HG03354 (cell line): ENCODE measurements around the gene HPF1.
"Not testable (repeated sequence)": the region's sequence is repeated elsewhere in the genome, so short reads cannot be mapped to it uniquely, and the experiment has no call there.

Experiments
- ATAC-seq: cut with Tn5 transposase; IDR thresholded peaks from one replicate; pipeline ENCODE4 v1.9.1; 2021; ENCODE audit warnings: mild to moderate bottlenecking; ENCODE audit not compliant: unreplicated experiment, poor library complexity, severe bottlenecking

HPF1 gene

DNA sequence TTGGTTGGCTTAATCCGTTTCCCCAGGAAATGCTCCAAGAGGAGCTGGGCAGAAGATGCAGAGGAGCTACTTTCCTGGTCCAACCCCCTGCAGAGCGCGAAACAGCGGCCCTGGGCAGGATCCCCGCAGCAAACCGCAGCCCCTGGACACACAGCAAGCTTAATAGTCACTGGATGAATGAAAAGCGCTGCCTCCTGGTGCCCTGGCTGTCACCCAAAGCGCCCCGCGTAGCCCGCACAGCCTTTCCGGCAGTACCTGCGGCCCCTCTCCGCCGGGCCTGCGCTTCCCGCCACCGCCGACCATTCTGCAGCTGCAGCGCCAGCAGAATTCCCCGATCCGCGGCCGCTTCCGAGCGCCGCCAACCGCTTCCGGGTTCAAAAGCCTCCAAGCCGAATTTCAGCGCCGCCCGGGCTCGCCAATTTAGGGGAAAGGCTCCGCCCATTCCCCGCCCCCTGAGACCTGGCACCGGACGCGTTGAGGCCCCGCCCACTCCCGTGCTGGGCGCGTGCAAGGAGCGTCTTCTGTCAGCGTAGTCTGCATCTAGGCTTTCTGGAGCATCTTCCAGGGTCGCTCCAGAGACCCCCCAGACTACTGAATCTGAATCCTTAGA, at the start of gene HPF1:
TSS of gene HPF1 (minus strand) at position 370 of the 610 bp plus-strand sequence. CDS start at position 303, 67 bp downstream.
- peak; percentile 98 for ATAC-seq

DNA sequence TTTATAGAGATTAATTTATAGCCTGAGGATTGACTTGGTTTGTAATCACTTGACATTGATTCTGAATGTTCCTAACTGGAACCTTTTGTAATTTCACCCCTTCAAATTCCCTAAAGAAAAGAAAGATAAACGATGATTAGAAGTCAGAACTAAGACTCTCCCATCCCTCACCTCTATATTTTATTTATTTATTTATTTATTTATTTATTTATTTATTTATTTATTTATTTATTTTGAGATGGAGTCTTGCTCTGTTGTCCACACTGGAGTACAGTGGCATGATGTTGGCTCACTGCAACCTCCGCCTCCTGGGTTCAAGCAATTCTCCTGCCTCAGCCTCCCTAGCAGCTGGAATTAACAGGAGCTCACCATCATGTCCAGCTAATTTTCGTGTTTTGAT, 49.0 kb upstream of the HPF1 start:
- ATAC-seq: not testable (repeated sequence)

DNA sequence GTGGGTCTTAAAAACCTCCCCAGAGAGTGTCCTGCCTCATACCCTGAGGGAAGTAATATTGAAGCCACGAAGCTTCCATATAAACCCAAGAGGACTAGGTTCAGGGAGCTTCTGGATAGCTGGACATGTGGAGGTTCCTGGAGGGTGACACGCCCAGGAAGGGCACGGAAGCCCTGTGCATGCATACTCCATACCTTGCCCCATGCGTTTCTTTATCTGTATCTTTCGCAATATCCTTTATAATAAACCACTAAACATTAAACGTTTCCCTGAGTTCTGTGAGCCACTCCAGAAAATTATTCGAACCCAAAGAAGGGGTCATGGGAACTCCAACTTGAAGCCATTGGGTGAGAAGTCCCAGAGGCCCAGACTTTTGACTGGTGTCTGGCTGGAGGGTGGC, 45.7 kb upstream of the HPF1 start:
- ATAC-seq: no peak

DNA sequence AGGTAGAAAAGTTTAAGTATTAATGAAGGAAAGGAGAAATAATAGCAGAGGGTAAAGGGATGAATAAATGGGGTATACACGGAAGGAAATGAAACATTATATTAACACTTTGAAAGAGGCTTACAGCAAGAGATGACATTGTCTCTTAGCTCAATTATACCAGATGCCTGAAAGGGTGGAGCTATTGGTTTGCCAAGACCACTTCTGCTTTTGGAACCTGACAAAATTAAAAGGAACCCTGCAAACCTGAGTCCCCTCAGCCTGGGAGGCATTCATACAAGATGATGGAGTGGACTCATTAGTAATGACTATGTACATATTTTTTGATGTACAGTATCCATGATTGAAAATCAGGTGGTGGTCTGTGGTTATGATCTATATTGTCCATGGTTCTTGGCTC, 45.1 kb upstream of the HPF1 start:
- no peak for ATAC-seq

DNA sequence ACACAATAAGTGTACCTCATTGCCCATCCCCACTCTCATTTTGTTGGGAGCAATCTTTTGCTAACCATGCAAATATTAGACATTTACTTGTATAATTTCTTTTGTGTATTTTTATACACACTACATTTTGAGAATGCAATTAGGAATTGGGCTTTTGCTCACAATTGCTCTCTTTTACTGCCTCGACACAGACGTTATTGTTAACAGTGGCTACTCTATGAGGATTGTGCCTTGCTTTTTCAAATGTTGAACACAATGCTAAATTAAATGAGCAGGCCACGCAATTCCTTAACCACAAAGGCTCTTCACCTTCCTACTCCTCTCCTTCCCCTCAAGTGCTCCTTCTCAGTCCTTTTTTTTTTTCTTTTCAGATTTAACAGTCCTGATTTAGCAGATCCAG, 42.8 kb upstream of the HPF1 start:
- no peak for ATAC-seq

DNA sequence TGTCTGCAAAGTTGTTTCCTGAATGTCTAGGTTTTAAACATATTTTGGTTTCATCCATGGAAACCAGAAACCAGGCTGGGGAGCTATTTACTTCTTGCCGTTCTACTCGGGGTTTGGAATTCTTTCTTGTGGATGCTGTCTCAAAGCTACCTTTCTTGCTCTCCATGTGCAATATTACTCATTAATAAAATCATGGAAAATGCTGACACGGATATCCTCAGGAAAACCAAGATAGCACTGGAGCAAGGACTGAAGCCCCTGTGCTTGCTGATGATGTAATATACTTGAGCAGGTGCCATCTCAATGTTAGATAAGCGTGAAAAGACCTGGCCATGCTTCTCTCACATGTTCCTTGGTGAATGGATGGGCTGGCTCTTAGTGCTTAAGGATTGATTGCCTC, 41.5 kb upstream of the HPF1 start:
- ATAC-seq: no peak

DNA sequence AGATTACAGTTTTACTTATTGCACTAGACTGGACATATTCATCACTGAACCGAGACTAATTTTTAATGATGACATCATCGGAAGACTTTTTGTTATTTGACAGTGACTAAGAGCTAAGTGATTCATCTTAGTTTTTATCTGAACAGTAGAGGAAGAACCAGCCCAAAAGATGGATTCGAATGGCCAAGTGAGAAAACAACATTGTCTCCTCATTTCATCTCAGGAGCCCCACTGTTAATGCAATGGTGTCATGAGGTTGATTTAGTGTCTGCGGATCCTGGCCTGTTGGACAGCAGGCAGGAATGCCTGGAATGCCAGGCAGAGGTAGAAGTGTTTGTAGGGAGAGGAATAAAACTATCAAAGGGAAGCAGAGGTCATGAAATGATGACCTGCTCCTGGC, 37.8 kb upstream of the HPF1 start:
- no peak for ATAC-seq

DNA sequence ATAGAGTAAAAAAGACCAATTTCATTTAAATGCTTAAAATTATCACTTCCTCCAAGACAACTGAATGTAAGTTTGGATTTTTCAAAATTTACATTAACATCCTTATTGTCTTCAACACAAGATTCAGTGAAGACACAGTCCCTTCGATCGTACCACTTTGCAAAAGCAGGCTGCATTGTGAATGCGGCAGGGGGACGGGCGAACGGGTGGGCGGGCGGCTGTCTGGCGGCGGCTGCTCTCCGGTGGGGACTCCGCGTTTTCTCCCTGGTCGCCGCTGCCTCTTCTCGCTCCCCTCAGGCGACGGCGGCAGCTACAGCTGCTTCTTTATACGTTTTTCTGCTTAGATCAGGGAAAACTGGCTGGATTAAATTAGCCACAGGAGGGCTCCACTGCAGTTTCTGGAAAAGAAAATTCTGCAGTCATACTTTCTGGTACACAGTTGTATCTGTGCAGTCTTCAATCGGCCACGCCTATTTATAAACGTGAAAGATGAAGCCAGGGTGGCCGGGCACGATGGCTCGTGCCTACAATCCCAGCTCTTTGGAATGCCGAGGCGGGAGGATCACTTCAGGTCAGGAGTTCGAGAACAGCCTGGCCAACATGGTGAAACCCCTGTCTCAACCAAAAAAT, 33.9 kb upstream of the HPF1 start:
- ATAC-seq: no peak

DNA sequence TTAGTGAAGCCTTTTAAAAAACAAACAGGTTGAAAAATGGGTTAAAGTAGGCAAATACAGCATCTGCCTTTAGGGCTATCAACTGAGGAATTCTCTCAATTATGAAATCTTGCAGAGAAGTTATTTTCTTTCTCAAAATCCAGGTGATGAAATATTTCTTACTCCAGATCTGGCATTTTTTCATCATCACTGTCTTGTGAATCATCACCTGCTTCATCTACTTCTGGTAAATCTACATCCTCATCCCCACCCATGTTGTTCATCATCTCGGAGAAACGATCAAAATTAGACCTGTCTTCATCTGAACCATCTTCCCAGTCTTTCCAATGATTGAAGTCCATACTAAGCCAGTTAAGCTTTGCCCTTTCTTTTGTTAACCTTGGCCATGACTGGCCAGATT, 33.3 kb upstream of the HPF1 start:
- no peak for ATAC-seq

DNA sequence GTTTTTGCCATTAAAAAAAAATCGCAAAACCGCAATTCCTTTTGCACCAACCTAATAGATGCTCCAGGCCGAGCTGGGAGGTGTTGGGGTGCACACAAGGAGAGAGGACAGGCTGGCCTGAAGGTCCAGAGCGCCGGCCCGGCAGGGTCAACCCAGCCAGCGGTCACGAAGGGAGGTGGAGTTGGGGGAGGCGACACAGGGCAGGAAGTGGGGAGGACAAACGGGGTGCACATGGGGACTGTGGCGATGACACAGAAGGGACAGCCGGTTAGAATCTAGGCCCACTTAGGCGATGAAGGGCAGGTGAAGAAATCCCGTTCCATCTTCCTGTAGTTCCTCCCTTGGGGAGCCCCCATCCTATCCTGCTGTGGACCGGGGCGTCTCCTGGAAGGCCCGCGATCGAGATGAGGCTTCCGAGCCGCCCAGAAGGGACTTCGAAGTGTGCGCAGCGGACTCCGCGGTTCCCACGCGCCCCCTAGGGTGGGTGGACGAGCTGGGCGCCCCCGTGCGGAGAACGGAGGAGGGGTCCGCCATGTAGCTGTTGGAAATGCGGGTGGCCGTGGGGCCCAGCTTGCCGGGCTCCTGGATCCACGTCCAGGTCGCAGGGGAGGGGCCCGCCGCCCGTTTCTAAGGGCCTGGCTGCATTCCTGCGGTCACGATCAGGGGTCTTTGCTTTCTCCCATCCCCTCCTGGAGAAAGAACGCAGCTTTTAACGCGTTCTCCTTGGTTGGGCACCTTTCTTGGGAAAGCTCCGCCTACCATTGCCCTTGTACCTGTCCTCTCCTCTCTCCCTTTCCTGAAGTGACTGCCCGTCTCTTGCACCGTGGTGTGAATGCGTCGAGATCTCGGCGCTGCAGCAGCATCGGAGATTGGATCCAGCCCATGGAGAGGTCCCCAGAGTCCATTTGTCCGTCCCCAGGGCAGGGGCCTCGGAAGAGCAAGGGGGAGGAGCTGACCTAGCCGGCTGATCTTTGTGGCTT, 17.0 kb upstream of the HPF1 start:
- no peak for ATAC-seq

DNA sequence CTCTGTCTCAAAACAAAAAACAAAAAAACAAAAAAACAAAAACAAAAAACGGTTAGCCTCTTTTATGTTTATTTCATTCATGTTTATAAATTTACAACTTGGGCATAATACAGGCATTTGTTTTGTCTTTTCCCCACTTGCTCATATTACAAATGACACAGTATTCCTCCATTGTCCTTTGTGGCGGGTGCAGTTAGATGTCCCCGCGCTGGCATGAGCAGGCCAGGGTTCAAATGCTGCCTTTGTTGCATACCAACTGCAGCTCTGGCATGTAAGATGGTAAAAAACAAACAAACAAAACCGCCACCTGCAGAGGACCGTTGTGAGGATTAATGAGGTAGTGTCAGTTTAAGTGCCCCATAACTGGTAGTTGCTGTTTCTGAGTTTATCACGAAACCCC, 16.1 kb upstream of the HPF1 start:
- no peak for ATAC-seq

DNA sequence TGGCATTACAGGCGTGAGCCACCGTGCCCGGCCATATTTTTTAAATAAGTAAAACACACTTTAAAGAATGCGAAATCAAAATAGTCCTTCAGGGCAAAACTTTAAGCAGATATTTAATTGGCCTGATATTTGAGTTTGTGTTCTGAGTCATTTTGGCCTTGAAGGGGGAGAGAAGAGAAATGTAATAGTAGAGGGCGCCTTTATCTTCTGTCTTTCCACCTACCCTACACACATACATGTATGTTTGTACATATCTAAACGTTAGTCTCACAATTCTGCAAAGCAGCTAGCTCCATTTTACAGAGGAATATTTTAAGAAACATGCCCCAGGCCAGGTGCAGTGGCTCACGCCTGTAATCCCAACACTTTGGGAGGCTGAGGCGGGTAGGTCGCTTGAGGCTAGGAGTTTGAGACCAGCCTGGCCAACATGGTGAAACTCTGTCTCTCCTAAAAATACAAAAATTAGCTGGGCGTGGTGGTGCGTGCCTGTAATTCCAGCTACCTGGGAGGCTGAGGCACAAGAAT, 13.9 kb upstream of the HPF1 start:
- not testable (repeated sequence) for ATAC-seq

DNA sequence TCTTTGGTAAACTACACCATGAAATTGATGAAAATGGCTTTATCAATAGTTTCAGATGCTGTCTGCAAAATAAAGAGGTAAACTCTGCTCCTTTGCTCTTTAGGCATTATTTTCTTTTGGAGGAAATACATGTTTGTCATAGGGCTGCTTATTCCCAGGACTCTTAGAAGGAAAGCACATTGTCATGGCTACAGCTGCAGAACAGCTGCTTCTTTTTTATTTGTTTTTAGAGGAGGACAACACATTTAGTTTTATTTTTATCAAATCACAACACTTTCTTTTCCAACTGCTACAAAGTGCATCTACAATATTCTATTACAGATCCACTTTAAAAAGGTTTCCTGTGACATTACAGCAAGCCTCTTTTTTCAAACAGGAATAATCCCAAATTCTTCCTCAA, 12.7 kb upstream of the HPF1 start:
- ATAC-seq: no peak

DNA sequence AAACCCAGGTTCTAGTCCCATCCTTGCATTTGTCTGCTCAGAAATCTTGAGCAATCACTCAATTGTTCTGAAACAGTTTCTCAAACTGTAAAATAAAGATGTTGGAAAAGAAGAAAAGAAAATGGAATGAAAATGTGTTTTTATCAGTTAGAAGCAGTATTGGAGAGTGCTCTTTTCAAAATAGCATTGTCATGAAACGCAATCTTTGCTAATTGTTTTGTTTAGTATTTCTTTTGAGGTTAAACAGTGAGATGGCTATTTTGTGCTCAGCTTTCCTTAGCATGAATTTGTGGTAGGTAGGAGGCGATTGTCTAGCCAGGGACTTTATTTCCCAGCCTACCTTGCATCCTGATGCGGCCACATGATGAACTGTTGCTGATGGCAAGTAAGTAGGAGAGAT, 10.6 kb upstream of the HPF1 start:
- no peak for ATAC-seq

DNA sequence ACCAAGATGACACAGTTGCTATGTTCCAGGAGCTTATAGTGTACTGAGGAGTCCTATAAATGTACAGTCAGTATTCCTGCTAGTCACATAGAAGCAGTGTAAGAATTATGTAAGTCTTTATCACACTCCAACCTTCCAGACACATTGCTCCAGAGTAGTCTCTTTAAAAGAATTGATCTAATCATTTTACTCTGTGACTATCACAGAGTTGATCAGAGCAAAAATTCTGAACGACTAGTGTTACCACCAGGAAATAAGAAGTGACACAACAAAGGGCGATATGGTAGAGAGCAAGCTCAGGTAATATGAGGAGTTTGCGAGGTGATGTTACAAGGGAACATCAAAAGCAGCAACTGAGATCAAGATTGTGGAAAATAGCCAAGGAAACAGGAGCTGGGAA, 9.0 kb upstream of the HPF1 start:
- ATAC-seq: no peak

DNA sequence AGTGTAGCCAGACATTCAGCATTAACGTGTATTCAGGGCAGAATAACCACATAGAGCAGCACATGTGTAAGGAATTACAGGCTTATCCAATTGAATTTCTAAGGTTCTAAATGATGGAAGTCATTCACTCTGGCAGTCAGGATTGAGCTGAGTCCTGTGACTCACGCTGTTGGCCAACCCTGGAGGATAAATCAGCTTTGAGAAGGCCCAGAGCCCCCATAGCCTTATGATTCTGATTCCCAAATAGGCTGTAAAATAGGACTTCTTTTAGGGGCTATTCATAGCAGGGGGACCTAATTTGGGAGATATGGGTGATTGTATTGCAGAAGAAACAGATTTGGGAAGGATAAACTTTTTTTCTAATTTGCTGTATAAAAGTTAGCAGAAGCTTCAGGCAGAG, 8.1 kb upstream of the HPF1 start:
- ATAC-seq: no peak

DNA sequence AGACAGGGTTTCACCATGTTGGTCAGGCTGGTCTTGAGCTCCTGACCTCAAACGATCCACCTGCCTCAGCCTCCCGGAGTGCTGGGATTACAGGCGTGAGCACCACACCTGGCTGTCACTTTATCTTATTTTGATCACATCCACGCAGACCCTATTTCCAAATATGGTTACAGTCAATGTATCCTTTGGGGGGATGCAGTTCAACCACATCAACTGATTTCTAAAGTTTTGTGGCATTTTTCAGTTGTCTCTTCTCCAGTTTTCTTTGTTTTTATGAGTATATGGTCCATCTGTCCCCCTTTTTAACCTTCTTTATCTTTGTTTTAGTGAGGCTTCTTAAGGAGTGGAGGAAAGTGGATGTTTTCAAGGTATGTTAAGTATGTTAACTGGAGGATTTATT, 4.1 kb upstream of the HPF1 start:
- no peak for ATAC-seq

DNA sequence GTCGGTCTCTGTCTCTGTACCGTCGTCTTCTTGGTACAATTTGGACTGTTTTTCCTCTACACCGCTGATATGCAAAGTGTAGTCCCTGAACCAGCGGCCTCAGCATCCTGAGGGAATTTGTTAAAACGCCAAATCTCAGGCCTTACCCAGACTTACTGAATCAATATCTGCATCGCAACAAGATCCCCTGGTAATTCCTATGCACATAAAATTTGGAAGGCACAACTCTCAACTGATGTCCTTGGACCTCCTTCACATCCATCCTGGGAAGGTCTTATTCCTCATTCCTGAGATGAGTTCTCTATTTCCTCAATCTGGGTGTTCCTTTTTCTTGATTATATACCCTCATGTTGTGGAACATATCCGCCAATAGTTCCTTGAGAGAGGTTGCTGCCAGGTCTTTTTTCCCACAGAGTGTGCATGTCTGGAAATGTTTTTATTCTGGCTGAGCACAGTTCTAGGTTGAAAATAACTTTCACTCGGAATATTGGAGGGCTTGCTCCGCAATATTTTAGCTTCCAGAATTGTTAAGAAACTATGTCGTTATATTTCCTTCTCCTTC, 738 bp upstream of the HPF1 start:
- no peak for ATAC-seq

DNA sequence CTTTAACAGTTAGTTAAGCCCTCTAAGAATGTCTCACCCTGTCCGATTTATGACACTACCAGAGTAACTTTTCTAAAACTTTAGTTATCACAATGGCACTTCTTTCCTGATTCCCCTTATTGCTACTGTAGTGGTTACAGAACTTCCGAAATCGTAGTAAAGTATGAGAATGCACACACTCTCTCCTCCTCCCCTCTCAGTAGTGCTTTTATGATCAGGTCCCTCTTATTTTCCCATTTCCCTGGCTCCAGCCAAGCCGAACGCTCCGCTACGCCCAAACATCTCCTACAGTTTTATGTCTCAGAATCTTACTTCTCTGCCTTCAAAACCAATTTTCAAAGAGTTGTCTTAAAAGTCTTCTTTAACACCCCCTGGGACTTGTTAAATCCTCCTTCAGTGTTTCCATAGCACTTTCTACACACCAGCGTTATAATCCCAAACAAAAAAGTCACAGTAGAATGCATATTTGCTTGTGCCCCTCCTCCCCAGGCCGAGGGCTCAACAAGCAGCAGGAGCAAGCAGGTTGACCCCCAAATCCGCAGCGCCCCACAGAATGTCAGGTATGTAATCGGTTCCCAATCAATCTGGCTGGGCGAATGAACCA, 671 bp downstream of the HPF1 start:
- peak; percentile 8 for ATAC-seq

DNA sequence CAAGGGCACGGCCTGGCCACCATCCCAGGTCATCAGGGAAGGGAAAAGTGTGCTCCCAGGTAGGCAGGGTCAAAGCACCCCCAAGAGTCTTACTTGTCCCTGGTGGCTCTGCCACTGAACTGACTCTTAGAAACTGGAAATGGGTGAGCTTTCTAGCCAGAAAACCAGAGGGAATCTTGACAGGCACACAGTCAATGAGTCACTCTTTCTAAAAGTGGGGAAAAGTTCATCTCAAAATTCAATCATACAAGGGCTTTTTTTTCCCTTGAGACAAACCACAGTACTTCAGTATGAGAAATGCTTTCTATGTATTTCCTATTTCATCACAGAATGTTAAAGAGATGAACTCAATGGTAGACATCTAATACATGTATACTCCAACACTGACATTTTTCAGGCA, 12.5 kb downstream of the HPF1 start:
- no peak for ATAC-seq
